Measurements from ENCODE around the gene SKI. TPM values are rescaled to one million over a fixed set of nuclear protein-coding genes. Genes with fewer than 3 reads are reported as not detected.

Gene SKI
- total RNA-seq, 1 experiment from 2014 or later = 53.7 TPM

- Mint-ChIP-seq H3K27me3 (ENCODE audit: insufficient read depth, unreplicated experiment) (no peaks in the 10 kb centered on the region), H3K9me3 (ENCODE audit: unreplicated experiment) (no peaks in the 10 kb centered on the region), H3K4me3 (ENCODE audit: unreplicated experiment) (no peak overlapping the region), H3K27ac (ENCODE audit: low read depth, unreplicated experiment) (no peak overlapping the region), H3K4me1 (ENCODE audit: insufficient read depth, unreplicated experiment) (no peaks in the 10 kb centered on the region), H3K36me3 (ENCODE audit: insufficient read depth, unreplicated experiment) (peaks cover 32% of the 10 kb centered on the region)
- TF ChIP-seq CTCF (IDR thresholded peaks at IDR 0.05; ENCODE audit: unreplicated experiment) = no peak
- ChIA-PET POLR2A (no interaction called here), CTCF (no interaction called here)
- no peak for DNase-seq (ENCODE audit: unreplicated experiment)
- intact Hi-C loops (cut with micrococcal nuclease) = no loop called here
- BruUV-seq (replicated peaks) = no TSS peak
These were observed 72.1 kb downstream of the SKI start for GRCh38 chr1:2300004-2300771.

- CTCF ChIA-PET = interaction anchor here (0.6 kb wide), 1 partner anchor 35 kb away, joined by 4 read pairs; no protein-coding TSS in a partner anchor
- H3K27ac Mint-ChIP-seq (ENCODE audit: low read depth, unreplicated experiment) = no peak overlapping the region
- H3K4me3 Mint-ChIP-seq (ENCODE audit: unreplicated experiment) = no peak overlapping the region
- no peak for DNase-seq (ENCODE audit: unreplicated experiment)
- intact Hi-C loops (cut with micrococcal nuclease) = no loop called here
- no peaks in the 10 kb centered on the region for H3K9me3 Mint-ChIP-seq (ENCODE audit: unreplicated experiment)
- H3K27me3 Mint-ChIP-seq (ENCODE audit: insufficient read depth, unreplicated experiment) = no peaks in the 10 kb centered on the region
- no peak for TF ChIP-seq CTCF (IDR thresholded peaks at IDR 0.05; ENCODE audit: unreplicated experiment)
- no peaks in the 10 kb centered on the region for H3K4me1 Mint-ChIP-seq (ENCODE audit: insufficient read depth, unreplicated experiment)
- peaks cover 34% of the 10 kb centered on the region for H3K36me3 Mint-ChIP-seq (ENCODE audit: insufficient read depth, unreplicated experiment)
- no TSS peak for BruUV-seq (replicated peaks)
- POLR2A ChIA-PET = no interaction called here
These were observed 72.9 kb downstream of the SKI start for GRCh38 chr1:2300851-2301606.

GRCh38 chr1:2301607-2302291 lies 73.6 kb downstream of the SKI start:
- Mint-ChIP-seq H3K27me3 (ENCODE audit: insufficient read depth, unreplicated experiment) (no peaks in the 10 kb centered on the region), H3K4me3 (ENCODE audit: unreplicated experiment) (no peak overlapping the region), H3K27ac (ENCODE audit: low read depth, unreplicated experiment) (no peak overlapping the region), H3K4me1 (ENCODE audit: insufficient read depth, unreplicated experiment) (no peaks in the 10 kb centered on the region), H3K9me3 (ENCODE audit: unreplicated experiment) (no peaks in the 10 kb centered on the region), H3K36me3 (ENCODE audit: insufficient read depth, unreplicated experiment) (peaks cover 38% of the 10 kb centered on the region)
- ChIA-PET POLR2A (no interaction called here), CTCF (interaction anchor here (0.6 kb wide), 1 partner anchor 35 kb away, joined by 4 read pairs; no protein-coding TSS in a partner anchor)
- no TSS peak for BruUV-seq (replicated peaks)
- intact Hi-C loops (cut with micrococcal nuclease) = no loop called here
- no peak for TF ChIP-seq CTCF (IDR thresholded peaks at IDR 0.05; ENCODE audit: unreplicated experiment)
- DNase-seq (ENCODE audit: unreplicated experiment) = no peak

GRCh38 chr1:2302292-2302925 lies 74.3 kb downstream of the SKI start:
- Mint-ChIP-seq H3K4me1 (ENCODE audit: insufficient read depth, unreplicated experiment) (no peaks in the 10 kb centered on the region), H3K27me3 (ENCODE audit: insufficient read depth, unreplicated experiment) (no peaks in the 10 kb centered on the region), H3K36me3 (ENCODE audit: insufficient read depth, unreplicated experiment) (peaks cover 45% of the 10 kb centered on the region), H3K9me3 (ENCODE audit: unreplicated experiment) (no peaks in the 10 kb centered on the region), H3K27ac (ENCODE audit: low read depth, unreplicated experiment) (no peak overlapping the region), H3K4me3 (ENCODE audit: unreplicated experiment) (no peak overlapping the region)
- no TSS peak for BruUV-seq (replicated peaks)
- intact Hi-C loops (cut with micrococcal nuclease) = no loop called here
- POLR2A ChIA-PET = no interaction called here
- no peak for TF ChIP-seq CTCF (IDR thresholded peaks at IDR 0.05; ENCODE audit: unreplicated experiment)
- DNase-seq (ENCODE audit: unreplicated experiment) = no peak
- CTCF ChIA-PET = no interaction called here

Measured in MCF 10A (cell line).